ACHN (cell line): ENCODE measurements around the gene CACNG6.

Experiments
- DNase-seq: peaks from one replicate; pipeline ENCODE4 v3.0.0-alpha.2; 2015
- in situ Hi-C: cut with HindIII; loops from 2 replicates; pipeline ENCODE4 v1.10.0; 2017; ENCODE audit warnings: low sequenced_read_pairs, low pct_ligation_motif_present, low pct_unique_long_range_greater_than_20kb

The CACNG6 gene

DNA sequence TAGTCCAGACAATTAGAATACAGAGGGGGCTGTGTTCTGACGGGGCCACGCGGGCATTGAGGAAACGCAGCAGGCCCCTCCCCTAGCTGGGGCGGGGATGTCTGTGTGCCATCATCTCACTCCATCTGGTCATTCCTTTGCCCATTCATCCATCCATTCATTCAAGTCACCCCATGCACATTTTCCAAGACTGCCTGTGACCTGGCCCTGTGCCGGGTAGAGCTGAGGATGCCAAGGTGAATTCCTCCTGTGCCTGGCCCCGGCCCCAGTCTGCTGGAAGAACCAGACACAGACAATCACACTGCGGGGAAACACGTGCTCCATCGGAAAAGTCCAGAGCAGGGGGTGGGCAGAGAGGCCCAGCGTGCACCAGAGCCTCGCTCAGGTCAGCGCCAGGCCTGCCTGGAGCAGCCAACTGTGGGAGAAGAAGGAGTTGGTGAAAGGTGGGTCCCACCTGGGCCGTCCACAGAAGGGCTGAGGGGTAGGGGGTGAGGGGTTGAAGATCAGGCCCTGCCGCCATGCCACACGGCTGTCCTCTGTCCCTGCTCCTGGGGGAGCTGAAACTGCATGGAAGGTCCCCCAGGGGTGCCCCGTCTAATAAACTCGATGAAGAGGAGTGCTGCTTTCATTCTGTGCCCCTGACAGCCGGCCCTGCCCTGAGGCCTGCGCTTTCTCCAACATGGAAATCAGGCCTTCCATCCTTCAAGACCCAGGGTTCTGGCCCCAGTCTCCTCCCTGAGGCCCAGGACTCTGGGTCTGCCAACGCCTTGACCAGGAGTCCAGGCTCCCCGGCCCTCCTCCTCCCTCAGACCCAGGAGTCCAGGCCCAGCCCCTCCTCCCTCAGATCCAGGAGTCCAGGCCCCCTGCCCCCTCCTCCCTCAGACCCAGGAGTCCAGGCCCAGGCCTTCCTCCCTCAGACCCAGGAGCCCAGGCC lies 1.6 kb upstream of the CACNG6 start:
- DNase-seq = no peak
- in situ Hi-C loops = no loop called here

DNA sequence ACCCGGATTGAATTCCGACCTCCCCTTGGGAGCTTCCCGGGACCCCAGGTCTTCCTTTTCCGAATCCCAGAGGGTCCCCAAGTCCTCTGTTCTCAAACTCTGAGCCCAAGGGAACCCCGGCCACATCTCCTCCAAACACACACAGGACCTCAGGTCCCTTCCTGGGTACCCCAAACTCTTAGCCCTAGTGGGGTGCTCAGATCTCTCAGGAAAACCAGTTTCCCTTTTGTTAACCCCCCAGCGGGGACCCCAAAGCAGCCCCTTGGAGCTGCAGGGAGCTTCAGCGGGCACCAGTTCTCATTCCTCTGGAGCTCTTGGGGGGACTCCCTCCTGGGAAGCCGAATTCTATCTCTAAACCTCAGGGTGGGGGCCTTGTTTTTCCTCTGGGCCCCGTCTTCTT lies 774 bp downstream of the CACNG6 start:
- no peak for DNase-seq
- in situ Hi-C loops = no loop called here

DNA sequence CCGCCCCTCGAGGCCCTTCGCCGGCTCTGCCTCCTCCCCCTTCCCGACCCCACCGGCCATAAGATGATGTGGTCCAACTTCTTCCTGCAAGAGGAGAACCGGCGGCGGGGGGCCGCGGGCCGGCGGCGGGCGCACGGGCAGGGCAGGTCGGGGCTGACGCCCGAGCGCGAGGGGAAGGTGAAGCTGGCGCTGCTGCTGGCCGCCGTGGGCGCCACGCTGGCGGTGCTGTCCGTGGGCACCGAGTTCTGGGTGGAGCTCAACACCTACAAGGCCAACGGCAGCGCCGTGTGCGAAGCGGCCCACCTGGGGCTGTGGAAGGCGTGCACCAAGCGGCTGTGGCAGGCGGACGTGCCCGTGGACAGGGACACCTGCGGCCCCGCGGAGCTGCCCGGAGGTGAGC lies 1.4 kb downstream of the CACNG6 start:
- in situ Hi-C loops = no loop called here

GRCh38 chr19:53993448-53993847 lies 2.0 kb downstream of the CACNG6 start:
- in situ Hi-C loops = no loop called here
- DNase-seq = no peak

More for the DNA sequence above, 1.4 kb downstream of the CACNG6 start:
- DNase-seq = no peak

DNA sequence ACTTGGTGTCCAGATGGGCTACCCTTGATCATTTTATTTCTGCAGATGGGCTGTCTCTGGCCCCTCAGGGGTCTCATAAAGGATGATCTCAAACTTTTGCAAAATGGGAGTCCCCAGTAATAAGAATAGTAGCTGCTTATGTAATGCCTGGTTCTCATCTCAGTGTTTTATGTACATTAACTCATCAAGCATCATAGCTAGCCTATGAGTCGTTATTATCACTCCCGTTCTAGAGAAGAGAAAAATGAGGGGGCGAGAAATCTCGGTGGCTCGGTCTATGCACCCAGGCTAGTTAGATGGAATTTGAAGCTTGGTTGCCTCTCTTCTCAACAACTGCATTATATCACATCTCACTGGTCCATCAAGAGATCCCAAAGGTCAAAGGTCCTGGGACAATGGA lies 3.4 kb downstream of the CACNG6 start:
- in situ Hi-C loops = no loop called here
- DNase-seq = no peak

GRCh38 chr19:53998223-53998622 lies 6.8 kb downstream of the CACNG6 start:
- DNase-seq = no peak
- in situ Hi-C loops = no loop called here

DNA sequence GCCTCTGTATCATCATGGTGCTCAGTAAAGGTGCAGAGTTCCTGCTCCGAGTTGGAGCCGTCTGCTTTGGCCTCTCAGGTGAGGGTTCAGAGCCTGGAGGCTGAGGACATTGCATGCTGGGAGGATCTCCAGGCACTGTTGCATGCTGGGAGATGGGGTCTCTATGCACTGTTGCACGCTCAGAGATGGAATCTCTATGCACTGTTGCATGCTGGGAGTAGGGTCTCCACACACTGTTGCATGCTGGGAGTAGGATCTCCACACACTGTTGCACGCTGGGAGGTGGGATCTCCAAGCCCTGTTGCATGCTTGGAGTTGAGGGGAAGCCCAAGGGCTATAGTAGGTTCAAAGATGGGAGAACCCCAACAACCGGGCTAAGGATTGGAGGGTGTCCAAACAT lies 8.3 kb downstream of the CACNG6 start:
- in situ Hi-C loops = no loop called here
- DNase-seq = no peak

GRCh38 chr19:54001496-54001895 lies 10.1 kb downstream of the CACNG6 start:
- DNase-seq = no peak
- in situ Hi-C loops = no loop called here

- in situ Hi-C loops = no loop called here
- DNase-seq = no peak
These were observed 11.3 kb downstream of the CACNG6 start for GRCh38 chr19:54002495-54003315.

DNA sequence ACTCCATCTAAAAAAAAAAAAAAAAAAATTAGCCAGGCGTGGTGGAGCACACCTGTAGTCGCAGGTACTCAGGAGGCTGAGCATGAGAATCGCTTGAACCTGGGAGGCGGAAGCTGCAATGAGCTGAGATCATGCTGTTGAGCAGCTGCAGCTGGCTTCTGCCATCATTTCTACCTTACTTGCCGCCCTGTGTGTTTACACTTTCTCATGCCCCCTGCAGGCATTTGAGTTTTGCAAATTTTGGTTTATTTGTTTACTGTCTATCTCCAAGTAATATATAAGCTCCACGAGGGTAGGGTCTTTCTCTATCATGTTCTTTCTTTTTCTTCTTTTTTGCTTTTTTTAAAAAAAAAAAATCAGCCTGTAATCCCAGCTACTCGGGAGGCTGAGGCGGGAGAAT lies 18.0 kb downstream of the CACNG6 start:
- DNase-seq = no peak
- in situ Hi-C loops = no loop called here

DNA sequence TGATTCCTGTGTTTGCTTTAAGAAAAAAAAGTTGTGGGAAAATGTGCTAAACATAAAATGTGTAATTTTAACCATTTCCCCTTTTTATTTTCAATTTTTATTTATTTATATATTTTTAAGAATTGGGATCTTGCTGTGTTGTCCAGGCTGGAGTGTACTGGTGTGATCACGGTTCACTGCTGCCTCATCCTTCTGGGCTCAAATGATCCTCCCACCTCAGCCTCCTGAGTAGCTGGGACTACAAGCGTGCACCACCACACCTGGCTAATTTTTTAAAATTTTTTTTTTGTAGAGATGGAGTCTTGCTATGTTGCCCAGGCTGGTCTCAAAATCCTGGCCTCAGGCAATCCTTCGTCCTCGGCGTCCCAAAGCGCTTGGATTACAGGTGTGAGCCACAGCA lies 19.0 kb downstream of the CACNG6 start:
- in situ Hi-C loops = no loop called here
- no peak for DNase-seq

- no peak for DNase-seq
- in situ Hi-C loops = no loop called here
These were observed 20.2 kb downstream of the CACNG6 start for GRCh38 chr19:54011507-54012211.

DNA sequence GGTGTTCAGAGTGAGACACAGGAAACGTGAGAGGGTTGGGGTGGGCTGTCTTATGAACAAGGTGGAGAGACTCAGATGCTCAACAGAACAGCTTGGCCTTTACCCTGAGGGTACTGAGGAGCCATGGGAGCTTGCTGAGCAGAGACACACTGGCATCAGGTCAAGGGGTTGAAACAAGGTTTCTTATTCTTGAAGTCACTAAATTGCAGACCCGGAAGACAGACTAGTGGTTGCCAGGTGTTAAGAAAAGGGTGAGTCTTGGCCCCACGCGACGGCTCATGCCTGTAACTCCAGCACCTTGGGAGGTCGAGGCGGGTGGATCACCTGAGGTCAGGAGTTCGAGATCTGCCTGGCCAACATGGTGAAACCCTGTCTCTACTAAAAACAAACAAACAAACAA lies 22.4 kb downstream of the CACNG6 start:
- in situ Hi-C loops = no loop called here
- no peak for DNase-seq

DNA sequence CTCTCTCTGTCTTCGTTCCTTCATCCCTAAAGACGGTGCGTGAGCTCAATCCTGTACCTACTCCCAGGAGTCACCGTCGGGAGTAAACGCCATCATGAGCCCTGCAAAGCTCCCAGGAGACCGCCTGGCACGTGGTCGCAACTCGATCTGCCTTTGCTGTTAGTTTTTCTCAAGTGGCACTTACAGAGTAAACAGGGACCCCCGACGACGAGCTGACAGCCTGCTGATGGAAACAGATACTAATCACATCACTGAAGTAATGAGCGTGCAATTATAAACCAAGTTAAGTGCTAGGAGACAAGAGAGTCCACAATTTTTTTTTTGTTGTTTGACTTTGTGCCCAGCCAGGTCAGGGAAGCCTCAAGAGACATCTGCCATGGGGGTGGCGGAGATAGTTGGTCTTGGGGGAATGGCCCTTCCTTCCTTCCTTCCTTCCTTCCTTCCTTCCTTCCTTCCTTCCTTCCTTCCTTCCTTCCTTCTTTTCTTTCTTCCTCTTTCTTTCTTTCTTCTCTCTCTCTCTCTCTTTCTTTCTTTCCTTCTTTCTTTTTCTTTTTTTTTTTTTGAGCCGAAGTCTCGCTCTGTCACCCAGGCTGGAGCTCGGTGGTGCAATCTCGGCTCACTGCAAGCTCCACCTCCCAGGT lies 23.6 kb downstream of the CACNG6 start:
- DNase-seq = no peak
- in situ Hi-C loops = no loop called here

DNA sequence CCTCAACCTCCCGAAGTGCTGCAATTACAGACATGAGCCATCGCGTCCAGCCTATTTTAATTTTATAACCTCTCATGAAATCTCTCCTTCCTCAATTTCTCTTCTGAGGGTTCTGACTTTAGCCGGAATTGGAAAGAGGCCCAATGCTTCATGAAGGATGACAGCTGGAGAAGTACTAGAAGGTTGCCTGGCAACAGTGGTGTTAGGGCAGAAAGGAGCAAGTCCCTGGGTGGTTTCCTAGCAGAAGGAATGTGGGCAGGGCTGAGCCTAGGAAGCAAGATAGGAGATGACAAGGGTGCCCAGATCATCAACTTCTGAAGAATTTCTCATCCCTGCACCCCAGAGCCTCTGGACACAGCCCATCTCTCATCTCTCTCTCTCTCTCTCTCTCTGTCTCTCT lies 25.8 kb downstream of the CACNG6 start:
- no peak for DNase-seq
- in situ Hi-C loops = no loop called here

DNA sequence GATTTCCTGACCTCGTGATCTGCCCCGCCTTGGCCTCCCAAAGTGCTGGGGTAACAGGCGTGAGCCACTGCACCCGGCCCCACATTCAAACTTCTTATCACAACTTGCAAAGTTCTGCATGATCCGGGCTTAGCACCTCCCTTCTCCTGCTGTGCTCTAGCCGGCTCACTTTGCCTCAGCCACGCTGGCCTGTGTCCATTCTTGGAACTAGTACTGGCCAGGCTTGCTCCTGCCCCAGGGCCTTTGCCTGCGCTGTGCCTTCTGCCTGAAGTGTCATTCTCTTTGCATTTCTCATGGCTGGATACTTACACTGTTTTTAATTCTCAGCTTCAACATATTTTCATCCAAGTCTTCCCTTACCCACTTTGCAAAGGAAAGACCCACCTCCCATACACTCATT lies 29.9 kb downstream of the CACNG6 start:
- DNase-seq = no peak
- in situ Hi-C loops = no loop called here

DNA sequence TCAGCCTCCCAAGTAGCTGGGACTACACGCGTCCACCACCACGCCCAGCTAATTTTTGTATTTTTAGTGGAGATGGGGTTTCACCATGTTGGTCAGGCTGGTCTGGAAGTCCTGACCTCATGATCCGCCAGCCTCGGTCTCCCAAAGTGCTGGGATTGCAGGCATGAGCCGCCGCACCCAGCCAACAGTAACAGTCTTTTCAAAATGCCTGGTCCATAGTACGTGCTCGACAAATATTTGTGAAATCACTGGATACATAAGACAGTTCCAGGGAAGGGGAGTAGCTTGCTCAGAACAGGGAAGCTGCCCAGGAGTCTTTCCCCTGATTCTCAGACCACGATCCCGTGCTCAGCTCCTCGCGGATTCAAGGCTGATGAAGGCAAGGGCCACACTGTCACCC lies 30.5 kb downstream of the CACNG6 start:
- no peak for DNase-seq
- in situ Hi-C loops = no loop called here

- no peak for DNase-seq
- in situ Hi-C loops = no loop called here
These were observed 31.8 kb downstream of the CACNG6 start for GRCh38 chr19:54023191-54023590.

DNA sequence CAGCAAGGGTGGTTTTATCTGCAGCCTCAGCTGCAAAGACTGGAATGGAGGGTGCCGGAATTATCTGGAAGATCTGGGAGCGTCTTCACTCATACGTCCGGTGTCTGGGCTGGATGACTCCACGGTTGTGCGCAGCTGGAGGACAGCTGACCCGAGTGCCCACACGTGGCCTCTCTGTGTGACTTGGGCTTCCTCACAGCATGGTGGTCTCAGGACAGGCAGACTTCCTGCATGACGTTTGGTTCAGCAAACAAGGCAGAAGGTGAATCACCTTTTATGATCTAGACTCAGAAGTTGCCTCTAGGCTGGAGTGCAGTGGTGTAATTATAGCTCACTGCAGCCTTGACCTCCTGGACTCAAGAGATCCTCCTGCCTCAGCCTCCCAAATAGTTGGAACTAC lies 33.2 kb downstream of the CACNG6 start:
- no peak for DNase-seq
- in situ Hi-C loops = loop anchor here (25.0 kb wide), 1 partner anchor 87 kb away; no protein-coding TSS in a partner anchor
